Astrocyte (in vitro differentiated cells and primary cell): ENCODE results near the gene SOX14. TPM values are rescaled to one million over a fixed set of nuclear protein-coding genes. Genes with fewer than 3 reads are reported as not detected.

ENCODE experiments used
- DNase-seq: peaks from one replicate; pipeline ENCODE4 v3.0.0-alpha.2; 2010; ENCODE audit warnings: low read depth
- FAIRE-seq: peaks from 2 replicates; lab custom pipeline; 2011; peaks lifted over from hg19 to GRCh38; lab: Jason Lieb, UNC
- H2AFZ ChIP-seq: 2 replicates; pipeline ENCODE4 v1.6.0; 2012; ENCODE audit warnings: low read depth, low read length, inconsistent platforms
- H3K27ac ChIP-seq: 2 replicates; pipeline ENCODE4 v1.5.1; 2011; ENCODE audit warnings: low read depth, low read length, inconsistent platforms
- H3K27me3 ChIP-seq: 2 replicates; pipeline ENCODE4 v1.6.0; 2011; ENCODE audit warnings: low read length, inconsistent platforms; ENCODE audit not compliant: insufficient read depth
- H3K36me3 ChIP-seq: 2 replicates; pipeline ENCODE4 v1.5.1; 2011; ENCODE audit warnings: low read length, inconsistent platforms; ENCODE audit not compliant: insufficient read depth
- H3K4me1 ChIP-seq: 2 replicates; pipeline ENCODE4 v1.5.1; 2011; ENCODE audit warnings: low read length, inconsistent platforms; ENCODE audit not compliant: insufficient read depth
- H3K4me2 ChIP-seq: 2 replicates; pipeline ENCODE4 v1.6.0; 2012; ENCODE audit warnings: low read length, inconsistent platforms
- H3K4me3 ChIP-seq: 2 replicates; pipeline ENCODE4 v1.5.1; 2011; ENCODE audit warnings: low read depth, mild to moderate bottlenecking, low read length, inconsistent platforms; ENCODE audit not compliant: insufficient read depth
- H3K79me2 ChIP-seq: 2 replicates; pipeline ENCODE4 v1.6.0; 2012; ENCODE audit warnings: mild to moderate bottlenecking, low read length, inconsistent platforms; ENCODE audit not compliant: insufficient read depth
- H3K9ac ChIP-seq: 2 replicates; pipeline ENCODE4 v1.6.0; 2012; ENCODE audit warnings: mild to moderate bottlenecking, low read length, inconsistent platforms
- H3K9me3 ChIP-seq: 2 replicates; pipeline ENCODE4 v1.5.1; 2012; ENCODE audit warnings: low read depth, mild to moderate bottlenecking, low read length, inconsistent platforms; ENCODE audit not compliant: insufficient read depth
- H4K20me1 ChIP-seq: 2 replicates; pipeline ENCODE4 v1.6.0; 2012; ENCODE audit warnings: low read length, inconsistent platforms; ENCODE audit not compliant: insufficient read depth
- H3K27ac Mint-ChIP-seq: one replicate; pipeline ENCODE4 v1.8.0; 2021; ENCODE audit warnings: mild to moderate bottlenecking, mixed read lengths; ENCODE audit not compliant: unreplicated experiment
- H3K27me3 Mint-ChIP-seq: one replicate; pipeline ENCODE4 v1.8.0; 2021; ENCODE audit warnings: low read depth, mixed read lengths; ENCODE audit not compliant: unreplicated experiment
- H3K36me3 Mint-ChIP-seq: one replicate; pipeline ENCODE4 v1.8.0; 2021; ENCODE audit warnings: low read depth, mixed read lengths; ENCODE audit not compliant: unreplicated experiment
- H3K4me1 Mint-ChIP-seq: one replicate; pipeline ENCODE4 v1.8.0; 2021; ENCODE audit warnings: low read depth, mixed read lengths; ENCODE audit not compliant: unreplicated experiment
- H3K4me3 Mint-ChIP-seq: one replicate; pipeline ENCODE4 v1.8.0; 2021; ENCODE audit warnings: mild to moderate bottlenecking, moderate library complexity, mixed read lengths; ENCODE audit not compliant: unreplicated experiment
- H3K9me3 Mint-ChIP-seq: one replicate; pipeline ENCODE4 v1.8.0; 2021; ENCODE audit warnings: mild to moderate bottlenecking, mixed read lengths; ENCODE audit not compliant: unreplicated experiment
- EZH2 ChIP-seq: IDR thresholded peaks from 2 replicates; pipeline ENCODE4 v1.6.1; 2012; ENCODE audit warnings: mild to moderate bottlenecking, low read length, inconsistent platforms; ENCODE audit not compliant: insufficient read depth
- total RNA-seq: library from RNA; stranded (reverse); gene quantifications from 2 replicates; pipeline ENCODE4 v1.2.1, GENCODE V29; 2021
- TF ChIP-seq, protein P1 (sequence below): IDR thresholded peaks from 2 replicates; pipeline ENCODE4 v1.5.1; 2011; ENCODE audit warnings: low read depth, mild to moderate bottlenecking, inconsistent platforms, low read length, moderate library complexity; ENCODE audit not compliant: insufficient read depth

Gene SOX14
- total RNA-seq, 1 donor from 2014 or later: 0.09 TPM

- no peaks in the 10 kb centered on the region for H3K79me2 ChIP-seq
- H2AFZ ChIP-seq: no peak overlapping the region
- Mint-ChIP-seq H3K4me1 (no peaks in the 10 kb centered on the region), H3K36me3 (no peaks in the 10 kb centered on the region), H3K27me3 (no peaks in the 10 kb centered on the region), H3K4me3 (no peak overlapping the region), H3K9me3 (no peaks in the 10 kb centered on the region), H3K27ac (no peak overlapping the region)
- H3K36me3 ChIP-seq: no peaks in the 10 kb centered on the region
- no peak overlapping the region for H3K4me3 ChIP-seq
- H4K20me1 ChIP-seq: no peaks in the 10 kb centered on the region
- no peaks in the 10 kb centered on the region for H3K27me3 ChIP-seq
- H3K27ac ChIP-seq: no peak overlapping the region
- no peak overlapping the region for H3K9ac ChIP-seq
- FAIRE-seq: no peak
- no peak for DNase-seq
- no peak overlapping the region for H3K4me2 ChIP-seq
- H3K4me1 ChIP-seq: no peaks in the 10 kb centered on the region
- no peak for TF ChIP-seq EZH2
- TF ChIP-seq, protein P1, sequence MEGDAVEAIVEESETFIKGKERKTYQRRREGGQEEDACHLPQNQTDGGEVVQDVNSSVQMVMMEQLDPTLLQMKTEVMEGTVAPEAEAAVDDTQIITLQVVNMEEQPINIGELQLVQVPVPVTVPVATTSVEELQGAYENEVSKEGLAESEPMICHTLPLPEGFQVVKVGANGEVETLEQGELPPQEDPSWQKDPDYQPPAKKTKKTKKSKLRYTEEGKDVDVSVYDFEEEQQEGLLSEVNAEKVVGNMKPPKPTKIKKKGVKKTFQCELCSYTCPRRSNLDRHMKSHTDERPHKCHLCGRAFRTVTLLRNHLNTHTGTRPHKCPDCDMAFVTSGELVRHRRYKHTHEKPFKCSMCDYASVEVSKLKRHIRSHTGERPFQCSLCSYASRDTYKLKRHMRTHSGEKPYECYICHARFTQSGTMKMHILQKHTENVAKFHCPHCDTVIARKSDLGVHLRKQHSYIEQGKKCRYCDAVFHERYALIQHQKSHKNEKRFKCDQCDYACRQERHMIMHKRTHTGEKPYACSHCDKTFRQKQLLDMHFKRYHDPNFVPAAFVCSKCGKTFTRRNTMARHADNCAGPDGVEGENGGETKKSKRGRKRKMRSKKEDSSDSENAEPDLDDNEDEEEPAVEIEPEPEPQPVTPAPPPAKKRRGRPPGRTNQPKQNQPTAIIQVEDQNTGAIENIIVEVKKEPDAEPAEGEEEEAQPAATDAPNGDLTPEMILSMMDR: no peak
- H3K9me3 ChIP-seq: no peaks in the 10 kb centered on the region
These were observed 47.9 kb downstream of the SOX14 start for GRCh38 chr3:137812023-137812422.

DNA sequence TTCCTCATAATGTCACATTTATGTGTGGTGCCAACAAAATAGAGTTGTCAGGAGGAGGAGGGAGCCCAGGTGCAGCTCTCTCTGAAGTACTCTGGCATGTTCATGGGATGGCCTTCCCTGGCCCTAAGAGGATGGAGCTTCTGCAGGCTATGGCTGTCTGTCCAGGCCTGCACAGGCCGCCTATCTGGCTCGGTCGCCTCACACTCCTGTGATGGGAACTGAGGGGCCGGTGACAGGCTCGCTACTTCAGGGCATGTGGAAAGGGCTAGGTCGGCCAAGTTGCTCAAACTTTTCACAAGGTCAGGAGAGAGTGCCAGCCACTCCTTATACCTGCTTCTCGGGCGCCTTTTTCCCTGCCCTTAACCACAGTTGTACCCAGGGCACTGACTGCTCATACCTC is 51.1 kb downstream of the SOX14 start:
- no peaks in the 10 kb centered on the region for H3K79me2 ChIP-seq
- Mint-ChIP-seq H3K27me3 (no peaks in the 10 kb centered on the region), H3K27ac (no peak overlapping the region), H3K4me3 (no peak overlapping the region), H3K36me3 (no peaks in the 10 kb centered on the region), H3K4me1 (no peaks in the 10 kb centered on the region), H3K9me3 (no peaks in the 10 kb centered on the region)
- no peak for DNase-seq
- no peaks in the 10 kb centered on the region for H3K9me3 ChIP-seq
- no peak overlapping the region for H3K4me2 ChIP-seq
- H3K27ac ChIP-seq: no peak overlapping the region
- no peaks in the 10 kb centered on the region for H4K20me1 ChIP-seq
- no peaks in the 10 kb centered on the region for H3K27me3 ChIP-seq
- H3K4me1 ChIP-seq: no peaks in the 10 kb centered on the region
- no peak overlapping the region for H3K4me3 ChIP-seq
- no peaks in the 10 kb centered on the region for H3K36me3 ChIP-seq
- no peak for FAIRE-seq
- no peak overlapping the region for H2AFZ ChIP-seq
- TF ChIP-seq, protein P1: no peak
- TF ChIP-seq EZH2: no peak
- H3K9ac ChIP-seq: no peak overlapping the region

Other genes with a start within 250 kb of the SOX14 start
- gene CLDN18, start 245.8 kb downstream of the SOX14 start, total RNA-seq: not detected in 2 replicates